ENCODE results near the gene PPFIBP2. TPM values are rescaled to one million over a fixed set of nuclear protein-coding genes. Genes with fewer than 3 reads are reported as not detected.

The PPFIBP2 gene
- total and polyA plus RNA-seq, 2 of the 13 experiments (the other 11 are each of a cell fraction or from before 2014, with no cell fraction given) = 15.0 to 52.5 TPM

GRCh38 chr11:7513234-7514098 is at the start of gene PPFIBP2 (continued):
- TF ChIP-seq TEAD3 (CRISPR knock-in tag; optimal IDR thresholded peaks at IDR 0.05; ENCODE audit: borderline replicate concordance) = peak; percentile 59
- peak; percentile 74; the same call in 1 of the 2 replicates for TF ChIP-seq ZNF142 (CRISPR knock-in tag; IDR thresholded peaks at IDR 0.05)
- TF ChIP-seq ZNF816 (CRISPR knock-in tag; IDR thresholded peaks at IDR 0.05; ENCODE audit: borderline replicate concordance) = 0 out of 2 replicates have a peak, but pooled peaks have one; percentile 22
- TF ChIP-seq FIP1L1 (IDR thresholded peaks at IDR 0.05; ENCODE audit: borderline replicate concordance, insufficient read depth, low read depth, low read length) = no peak
- TF ChIP-seq HIVEP1 (CRISPR knock-in tag; IDR thresholded peaks at IDR 0.05) = peak; percentile 61; the same call in 1 of the 2 replicates
- no peak for TF ChIP-seq AFF4 (CRISPR knock-in tag; IDR thresholded peaks at IDR 0.05)
- no peak for TF ChIP-seq ZNF446 (CRISPR knock-in tag; IDR thresholded peaks at IDR 0.05)
- 0 out of 2 replicates have a peak, but pooled peaks have one; percentile 18 for TF ChIP-seq IRF9 (CRISPR knock-in tag; IDR thresholded peaks at IDR 0.05; ENCODE audit: borderline replicate concordance)
- no peak for TF ChIP-seq ZSCAN20 (CRISPR knock-in tag; IDR thresholded peaks at IDR 0.05; ENCODE audit: borderline replicate concordance)
- TF ChIP-seq ZNF343 (CRISPR knock-in tag; IDR thresholded peaks at IDR 0.05) = peak; percentile 22; the same call in 1 of the 2 replicates
- peak; percentile 54; the same call in 1 of the 2 replicates for TF ChIP-seq KDM5A (IDR thresholded peaks at IDR 0.05; ENCODE audit: borderline replicate concordance, low read length)
- TF ChIP-seq ZNF124 (CRISPR knock-in tag; IDR thresholded peaks at IDR 0.05) = no peak; the same call in 1 of the 2 replicates
- no peak for TF ChIP-seq NFIB (CRISPR knock-in tag; IDR thresholded peaks at IDR 0.05; ENCODE audit: borderline replicate concordance)
- no peak for TF ChIP-seq EZH2 (conservative IDR thresholded peaks at IDR 0.05; ENCODE audit: low read depth, low read length)
